ENCODE measurements around the gene STAM2.

STAM2 gene

DNA sequence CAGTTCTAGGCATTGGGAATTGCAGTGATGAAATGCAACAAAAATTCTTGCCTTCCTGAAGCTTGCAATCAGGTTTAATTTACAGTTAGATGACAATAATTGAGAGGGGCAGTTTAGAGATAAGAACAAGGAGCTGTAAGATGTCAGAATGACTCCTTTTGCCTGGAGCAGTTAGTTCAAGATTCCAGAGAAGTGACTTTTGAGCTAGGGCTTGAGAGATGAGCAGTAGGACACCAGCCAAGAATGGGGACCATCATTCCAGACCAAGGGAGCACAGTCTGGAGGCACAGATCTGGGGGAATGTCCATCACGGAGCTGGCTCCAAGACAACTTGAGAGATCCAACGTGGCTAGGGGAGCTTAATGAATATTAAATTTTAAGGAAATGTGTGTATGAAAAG is 103.6 kb downstream of the STAM2 start:
- TF ChIP-seq, protein P1, sequence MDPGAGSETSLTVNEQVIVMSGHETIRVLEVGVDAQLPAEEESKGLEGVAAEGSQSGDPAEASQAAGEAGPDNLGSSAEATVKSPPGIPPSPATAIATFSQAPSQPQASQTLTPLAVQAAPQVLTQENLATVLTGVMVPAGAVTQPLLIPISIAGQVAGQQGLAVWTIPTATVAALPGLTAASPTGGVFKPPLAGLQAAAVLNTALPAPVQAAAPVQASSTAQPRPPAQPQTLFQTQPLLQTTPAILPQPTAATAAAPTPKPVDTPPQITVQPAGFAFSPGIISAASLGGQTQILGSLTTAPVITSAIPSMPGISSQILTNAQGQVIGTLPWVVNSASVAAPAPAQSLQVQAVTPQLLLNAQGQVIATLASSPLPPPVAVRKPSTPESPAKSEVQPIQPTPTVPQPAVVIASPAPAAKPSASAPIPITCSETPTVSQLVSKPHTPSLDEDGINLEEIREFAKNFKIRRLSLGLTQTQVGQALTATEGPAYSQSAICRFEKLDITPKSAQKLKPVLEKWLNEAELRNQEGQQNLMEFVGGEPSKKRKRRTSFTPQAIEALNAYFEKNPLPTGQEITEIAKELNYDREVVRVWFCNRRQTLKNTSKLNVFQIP (CRISPR knock-in tag; IDR thresholded peaks at IDR 0.05; ENCODE audit: borderline replicate concordance, low read depth) = no peak
- TF ChIP-seq ARNTL (CRISPR knock-in tag; IDR thresholded peaks at IDR 0.05; ENCODE audit: borderline replicate concordance, low read depth) = no peak
- TF ChIP-seq GLIS3 (CRISPR knock-in tag; IDR thresholded peaks at IDR 0.05) = no peak
- no peak for TF ChIP-seq OSR1 (CRISPR knock-in tag; IDR thresholded peaks at IDR 0.05)
- TF ChIP-seq, protein P2, sequence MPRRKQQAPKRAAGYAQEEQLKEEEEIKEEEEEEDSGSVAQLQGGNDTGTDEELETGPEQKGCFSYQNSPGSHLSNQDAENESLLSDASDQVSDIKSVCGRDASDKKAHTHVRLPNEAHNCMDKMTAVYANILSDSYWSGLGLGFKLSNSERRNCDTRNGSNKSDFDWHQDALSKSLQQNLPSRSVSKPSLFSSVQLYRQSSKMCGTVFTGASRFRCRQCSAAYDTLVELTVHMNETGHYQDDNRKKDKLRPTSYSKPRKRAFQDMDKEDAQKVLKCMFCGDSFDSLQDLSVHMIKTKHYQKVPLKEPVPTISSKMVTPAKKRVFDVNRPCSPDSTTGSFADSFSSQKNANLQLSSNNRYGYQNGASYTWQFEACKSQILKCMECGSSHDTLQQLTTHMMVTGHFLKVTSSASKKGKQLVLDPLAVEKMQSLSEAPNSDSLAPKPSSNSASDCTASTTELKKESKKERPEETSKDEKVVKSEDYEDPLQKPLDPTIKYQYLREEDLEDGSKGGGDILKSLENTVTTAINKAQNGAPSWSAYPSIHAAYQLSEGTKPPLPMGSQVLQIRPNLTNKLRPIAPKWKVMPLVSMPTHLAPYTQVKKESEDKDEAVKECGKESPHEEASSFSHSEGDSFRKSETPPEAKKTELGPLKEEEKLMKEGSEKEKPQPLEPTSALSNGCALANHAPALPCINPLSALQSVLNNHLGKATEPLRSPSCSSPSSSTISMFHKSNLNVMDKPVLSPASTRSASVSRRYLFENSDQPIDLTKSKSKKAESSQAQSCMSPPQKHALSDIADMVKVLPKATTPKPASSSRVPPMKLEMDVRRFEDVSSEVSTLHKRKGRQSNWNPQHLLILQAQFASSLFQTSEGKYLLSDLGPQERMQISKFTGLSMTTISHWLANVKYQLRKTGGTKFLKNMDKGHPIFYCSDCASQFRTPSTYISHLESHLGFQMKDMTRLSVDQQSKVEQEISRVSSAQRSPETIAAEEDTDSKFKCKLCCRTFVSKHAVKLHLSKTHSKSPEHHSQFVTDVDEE (CRISPR knock-in tag; IDR thresholded peaks at IDR 0.05) = no peak
- no peak for TF ChIP-seq ZNF8 (CRISPR knock-in tag; IDR thresholded peaks at IDR 0.05)
- no peak for TF ChIP-seq CSDC2 (CRISPR knock-in tag; IDR thresholded peaks at IDR 0.05)
- TF ChIP-seq, protein P3, sequence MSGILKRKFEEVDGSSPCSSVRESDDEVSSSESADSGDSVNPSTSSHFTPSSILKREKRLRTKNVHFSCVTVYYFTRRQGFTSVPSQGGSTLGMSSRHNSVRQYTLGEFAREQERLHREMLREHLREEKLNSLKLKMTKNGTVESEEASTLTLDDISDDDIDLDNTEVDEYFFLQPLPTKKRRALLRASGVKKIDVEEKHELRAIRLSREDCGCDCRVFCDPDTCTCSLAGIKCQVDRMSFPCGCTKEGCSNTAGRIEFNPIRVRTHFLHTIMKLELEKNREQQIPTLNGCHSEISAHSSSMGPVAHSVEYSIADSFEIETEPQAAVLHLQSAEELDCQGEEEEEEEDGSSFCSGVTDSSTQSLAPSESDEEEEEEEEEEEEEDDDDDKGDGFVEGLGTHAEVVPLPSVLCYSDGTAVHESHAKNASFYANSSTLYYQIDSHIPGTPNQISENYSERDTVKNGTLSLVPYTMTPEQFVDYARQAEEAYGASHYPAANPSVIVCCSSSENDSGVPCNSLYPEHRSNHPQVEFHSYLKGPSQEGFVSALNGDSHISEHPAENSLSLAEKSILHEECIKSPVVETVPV (CRISPR knock-in tag; IDR thresholded peaks at IDR 0.05) = no peak
- no peak for TF ChIP-seq ZC3H10 (CRISPR knock-in tag; IDR thresholded peaks at IDR 0.05)
- no peak for TF ChIP-seq ZNF565 (CRISPR knock-in tag; conservative IDR thresholded peaks at IDR 0.05; ENCODE audit: low read depth)
- no peak for TF ChIP-seq ZFP3 (CRISPR knock-in tag; IDR thresholded peaks at IDR 0.05)
- TF ChIP-seq BACH2 (CRISPR knock-in tag; IDR thresholded peaks at IDR 0.05; ENCODE audit: borderline replicate concordance) = no peak
- TF ChIP-seq, protein P4, sequence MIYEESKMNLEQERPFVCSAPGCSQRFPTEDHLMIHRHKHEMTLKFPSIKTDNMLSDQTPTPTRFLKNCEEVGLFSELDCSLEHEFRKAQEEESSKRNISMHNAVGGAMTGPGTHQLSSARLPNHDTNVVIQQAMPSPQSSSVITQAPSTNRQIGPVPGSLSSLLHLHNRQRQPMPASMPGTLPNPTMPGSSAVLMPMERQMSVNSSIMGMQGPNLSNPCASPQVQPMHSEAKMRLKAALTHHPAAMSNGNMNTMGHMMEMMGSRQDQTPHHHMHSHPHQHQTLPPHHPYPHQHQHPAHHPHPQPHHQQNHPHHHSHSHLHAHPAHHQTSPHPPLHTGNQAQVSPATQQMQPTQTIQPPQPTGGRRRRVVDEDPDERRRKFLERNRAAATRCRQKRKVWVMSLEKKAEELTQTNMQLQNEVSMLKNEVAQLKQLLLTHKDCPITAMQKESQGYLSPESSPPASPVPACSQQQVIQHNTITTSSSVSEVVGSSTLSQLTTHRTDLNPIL (CRISPR knock-in tag; IDR thresholded peaks at IDR 0.05; ENCODE audit: low read depth) = no peak
- no peak for TF ChIP-seq ESRRG (CRISPR knock-in tag; IDR thresholded peaks at IDR 0.05)
- TF ChIP-seq, protein P5, sequence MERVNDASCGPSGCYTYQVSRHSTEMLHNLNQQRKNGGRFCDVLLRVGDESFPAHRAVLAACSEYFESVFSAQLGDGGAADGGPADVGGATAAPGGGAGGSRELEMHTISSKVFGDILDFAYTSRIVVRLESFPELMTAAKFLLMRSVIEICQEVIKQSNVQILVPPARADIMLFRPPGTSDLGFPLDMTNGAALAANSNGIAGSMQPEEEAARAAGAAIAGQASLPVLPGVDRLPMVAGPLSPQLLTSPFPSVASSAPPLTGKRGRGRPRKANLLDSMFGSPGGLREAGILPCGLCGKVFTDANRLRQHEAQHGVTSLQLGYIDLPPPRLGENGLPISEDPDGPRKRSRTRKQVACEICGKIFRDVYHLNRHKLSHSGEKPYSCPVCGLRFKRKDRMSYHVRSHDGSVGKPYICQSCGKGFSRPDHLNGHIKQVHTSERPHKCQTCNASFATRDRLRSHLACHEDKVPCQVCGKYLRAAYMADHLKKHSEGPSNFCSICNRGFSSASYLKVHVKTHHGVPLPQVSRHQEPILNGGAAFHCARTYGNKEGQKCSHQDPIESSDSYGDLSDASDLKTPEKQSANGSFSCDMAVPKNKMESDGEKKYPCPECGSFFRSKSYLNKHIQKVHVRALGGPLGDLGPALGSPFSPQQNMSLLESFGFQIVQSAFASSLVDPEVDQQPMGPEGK (CRISPR knock-in tag; IDR thresholded peaks at IDR 0.05; ENCODE audit: borderline replicate concordance) = no peak
- no peak for TF ChIP-seq RARB (CRISPR knock-in tag; IDR thresholded peaks at IDR 0.05)
- TF ChIP-seq ZFP30 (CRISPR knock-in tag; IDR thresholded peaks at IDR 0.05) = no peak
- TF ChIP-seq SNAI2 (CRISPR knock-in tag; IDR thresholded peaks at IDR 0.05) = no peak
- TF ChIP-seq ISL1 (CRISPR knock-in tag; IDR thresholded peaks at IDR 0.05) = no peak
- no peak for TF ChIP-seq ZNF70 (CRISPR knock-in tag; IDR thresholded peaks at IDR 0.05)
- no peak for ATAC-seq

DNA sequence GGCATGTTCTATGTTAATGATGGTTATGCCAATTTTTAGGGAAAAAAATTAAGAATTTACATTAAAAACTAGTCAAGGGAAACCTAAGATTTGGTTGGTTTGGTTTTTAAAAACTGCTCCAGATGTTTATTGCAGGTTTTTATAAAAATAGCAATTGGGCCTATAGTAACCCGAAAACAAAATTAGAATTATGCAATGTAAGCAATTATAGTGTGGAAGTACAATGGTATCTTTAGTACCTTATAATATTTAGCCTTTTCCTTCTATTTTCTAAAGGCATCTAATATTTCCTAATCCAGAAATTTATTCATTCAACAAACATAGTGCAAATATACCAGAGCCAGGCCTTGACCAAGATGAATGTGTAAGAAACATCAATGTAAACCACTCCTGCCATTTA is 104.0 kb downstream of the STAM2 start:
- ATAC-seq = no peak
- no peak for TF ChIP-seq GLIS3 (CRISPR knock-in tag; IDR thresholded peaks at IDR 0.05)
- TF ChIP-seq PPARA (CRISPR knock-in tag; IDR thresholded peaks at IDR 0.05; ENCODE audit: borderline replicate concordance) = no peak
- no peak for TF ChIP-seq TOX (CRISPR knock-in tag; IDR thresholded peaks at IDR 0.05; ENCODE audit: borderline replicate concordance)
- TF ChIP-seq, protein P5 (CRISPR knock-in tag; IDR thresholded peaks at IDR 0.05; ENCODE audit: borderline replicate concordance) = no peak
- TF ChIP-seq, protein P1 (CRISPR knock-in tag; IDR thresholded peaks at IDR 0.05; ENCODE audit: borderline replicate concordance, low read depth) = no peak
- no peak for TF ChIP-seq RARB (CRISPR knock-in tag; IDR thresholded peaks at IDR 0.05)
- TF ChIP-seq TCF4 (CRISPR knock-in tag; IDR thresholded peaks at IDR 0.05; ENCODE audit: borderline replicate concordance) = no peak
- TF ChIP-seq CSDC2 (CRISPR knock-in tag; IDR thresholded peaks at IDR 0.05) = no peak
- no peak for TF ChIP-seq ZC3H10 (CRISPR knock-in tag; IDR thresholded peaks at IDR 0.05)
- no peak for TF ChIP-seq ESRRG (CRISPR knock-in tag; IDR thresholded peaks at IDR 0.05)
- TF ChIP-seq, protein P4 (CRISPR knock-in tag; IDR thresholded peaks at IDR 0.05; ENCODE audit: low read depth) = no peak
- TF ChIP-seq BACH2 (CRISPR knock-in tag; IDR thresholded peaks at IDR 0.05; ENCODE audit: borderline replicate concordance) = no peak
- no peak for TF ChIP-seq ISL1 (CRISPR knock-in tag; IDR thresholded peaks at IDR 0.05)
- TF ChIP-seq ZNF8 (CRISPR knock-in tag; IDR thresholded peaks at IDR 0.05) = no peak
- TF ChIP-seq ZFP30 (CRISPR knock-in tag; IDR thresholded peaks at IDR 0.05) = no peak
- TF ChIP-seq ZNF70 (CRISPR knock-in tag; IDR thresholded peaks at IDR 0.05) = no peak
- TF ChIP-seq ZFP3 (CRISPR knock-in tag; IDR thresholded peaks at IDR 0.05) = no peak
- TF ChIP-seq SNAI2 (CRISPR knock-in tag; IDR thresholded peaks at IDR 0.05) = no peak

Data from SK-N-SH treated with all-trans-retinoic acid at 6 μM for 48 hours (cell line).